NB4 (cell line): Measurements from ENCODE around the gene FAM163A.

Experiments
- DNase-seq: peaks from one replicate; pipeline ENCODE4 v3.0.0; 2010; ENCODE audit warnings: low read depth
- H3K4me3 ChIP-seq: one replicate; pipeline ENCODE4 v1.5.1; 2011; ENCODE audit warnings: mild to moderate bottlenecking, low read depth, low read length, moderate library complexity
- CTCF ChIP-seq: IDR thresholded peaks from one replicate; pipeline ENCODE4 v1.5.1; 2012; ENCODE audit warnings: low read depth, low read length
- MAX ChIP-seq: IDR thresholded peaks from 2 replicates; pipeline ENCODE4 v1.6.1; 2011; ENCODE audit warnings: low read depth, low read length
- MYC ChIP-seq: IDR thresholded peaks from 2 replicates; pipeline ENCODE4 v1.6.1; 2011; ENCODE audit warnings: low read depth, low read length
- POLR2A ChIP-seq: IDR thresholded peaks from 2 replicates; pipeline ENCODE4 v1.6.1; 2011; ENCODE audit warnings: mild to moderate bottlenecking; ENCODE audit not compliant: insufficient read length; ENCODE audit errors: extremely low read depth

FAM163A gene

GRCh38 chr1:179825206-179825605 is 82.1 kb downstream of the FAM163A start:
- TF ChIP-seq MAX (no peak), CTCF (no peak), POLR2A (no peak), MYC (no peak)
- DNase-seq: no peak
- no peak overlapping the region for H3K4me3 ChIP-seq

- DNase-seq: no peak
- no peak for TF ChIP-seq CTCF
- TF ChIP-seq POLR2A: no peak
- no peak for TF ChIP-seq MYC
- TF ChIP-seq MAX: no peak
- H3K4me3 ChIP-seq: no peak overlapping the region
Measured at GRCh38 chr1:179825798-179826460, 82.8 kb downstream of the FAM163A start.

- no peak for DNase-seq
- TF ChIP-seq CTCF: no peak
- no peak for TF ChIP-seq POLR2A
- no peak for TF ChIP-seq MAX
- TF ChIP-seq MYC: no peak
- no peak overlapping the region for H3K4me3 ChIP-seq
Measured at GRCh38 chr1:179826626-179827280, 83.7 kb downstream of the FAM163A start.

- no peak for DNase-seq
- no peak for TF ChIP-seq POLR2A
- TF ChIP-seq CTCF: no peak
- no peak for TF ChIP-seq MAX
- TF ChIP-seq MYC: no peak
- no peak overlapping the region for H3K4me3 ChIP-seq
Measured at GRCh38 chr1:179828554-179829110, 85.5 kb downstream of the FAM163A start.

- TF ChIP-seq MAX: no peak
- no peak for TF ChIP-seq POLR2A
- no peak for TF ChIP-seq CTCF
- TF ChIP-seq MYC: no peak
- no peak for DNase-seq
- no peak overlapping the region for H3K4me3 ChIP-seq
Measured at GRCh38 chr1:179831225-179831624, 88.1 kb downstream of the FAM163A start.
